RPMI8226 (cell line): ENCODE measurements around the gene FAM72D.
"Not testable (repeated sequence)": the region's sequence is repeated elsewhere in the genome, so short reads cannot be mapped to it uniquely, and the experiment has no call there.

Source experiments
- DNase-seq: peaks from one replicate; pipeline ENCODE4 v3.0.0-alpha.2; 2015

FAM72D gene

DNA sequence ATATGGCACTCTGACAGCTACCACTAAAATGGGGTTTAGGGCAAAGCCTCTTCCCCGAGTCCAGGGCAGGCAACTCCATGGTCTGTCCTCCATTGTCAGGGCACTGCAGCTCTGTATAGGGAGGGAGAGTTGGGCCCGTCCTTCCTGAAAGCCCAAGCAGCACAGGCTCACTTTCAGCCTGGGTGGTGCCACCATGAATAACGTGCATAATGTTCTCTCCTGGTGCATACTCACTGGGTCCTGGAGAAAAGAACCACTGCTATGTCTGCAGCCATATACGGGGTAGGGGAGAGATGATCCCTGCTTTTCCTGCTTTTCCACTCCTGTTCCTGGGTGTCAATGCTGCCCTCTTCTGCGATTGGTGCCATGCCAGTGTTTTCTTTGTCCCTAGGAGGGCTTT is 60.1 kb downstream of the FAM72D start:
- DNase-seq = not testable (repeated sequence)

DNA sequence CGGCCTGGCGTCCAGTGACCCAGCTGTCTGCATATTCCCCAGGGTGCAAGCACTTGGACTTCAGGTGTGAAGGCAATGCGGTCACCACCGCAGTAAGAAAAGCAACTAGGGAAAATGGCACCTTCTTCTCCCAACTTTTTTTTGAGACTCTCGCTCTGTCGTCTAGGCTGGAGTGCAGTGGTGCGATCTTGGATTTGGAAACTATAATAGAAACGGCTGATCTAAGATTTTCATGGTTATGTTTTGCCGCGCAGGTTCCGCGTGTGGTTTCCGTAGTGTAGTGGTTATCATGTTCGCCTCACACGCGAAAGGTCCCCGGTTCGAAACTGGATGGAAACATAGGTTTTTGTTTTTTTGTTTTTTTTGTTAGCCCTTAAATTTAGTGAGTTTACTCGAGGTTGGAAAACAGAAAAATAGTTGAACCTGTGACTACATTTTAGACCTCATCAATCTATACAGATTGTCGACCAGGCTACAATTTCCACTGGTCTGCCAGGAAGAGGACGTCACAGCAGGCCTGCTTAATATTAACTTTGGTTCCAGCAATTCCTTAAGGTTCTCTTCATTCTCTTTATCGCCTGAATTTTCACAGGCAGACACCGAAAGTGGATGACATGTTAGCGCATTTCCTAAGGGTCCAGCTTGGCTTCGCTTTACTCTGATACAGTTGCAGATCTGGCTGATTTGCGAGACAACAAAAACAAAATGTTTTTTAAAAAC is 61.3 kb downstream of the FAM72D start:
- DNase-seq = peak; percentile 73

DNA sequence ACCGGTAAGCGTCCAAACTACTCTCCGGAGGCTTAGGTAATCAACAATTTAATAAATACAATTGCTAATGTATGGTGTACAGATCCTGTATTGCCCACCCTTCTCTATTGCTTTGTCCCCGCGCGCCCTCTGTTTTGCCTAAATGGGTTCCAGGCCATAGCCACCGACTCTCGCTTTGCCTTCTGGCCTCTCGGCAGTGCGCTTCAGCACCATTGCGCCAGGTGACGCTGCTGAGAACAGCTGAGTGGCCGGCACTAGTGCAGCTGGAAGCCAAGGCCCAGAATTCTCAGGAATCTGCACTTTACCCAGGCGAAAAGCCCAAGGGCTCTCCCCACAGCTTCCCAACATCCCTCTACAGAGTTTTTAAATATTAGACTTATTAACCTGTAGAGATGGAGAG is 61.9 kb downstream of the FAM72D start:
- not testable (repeated sequence) for DNase-seq

DNA sequence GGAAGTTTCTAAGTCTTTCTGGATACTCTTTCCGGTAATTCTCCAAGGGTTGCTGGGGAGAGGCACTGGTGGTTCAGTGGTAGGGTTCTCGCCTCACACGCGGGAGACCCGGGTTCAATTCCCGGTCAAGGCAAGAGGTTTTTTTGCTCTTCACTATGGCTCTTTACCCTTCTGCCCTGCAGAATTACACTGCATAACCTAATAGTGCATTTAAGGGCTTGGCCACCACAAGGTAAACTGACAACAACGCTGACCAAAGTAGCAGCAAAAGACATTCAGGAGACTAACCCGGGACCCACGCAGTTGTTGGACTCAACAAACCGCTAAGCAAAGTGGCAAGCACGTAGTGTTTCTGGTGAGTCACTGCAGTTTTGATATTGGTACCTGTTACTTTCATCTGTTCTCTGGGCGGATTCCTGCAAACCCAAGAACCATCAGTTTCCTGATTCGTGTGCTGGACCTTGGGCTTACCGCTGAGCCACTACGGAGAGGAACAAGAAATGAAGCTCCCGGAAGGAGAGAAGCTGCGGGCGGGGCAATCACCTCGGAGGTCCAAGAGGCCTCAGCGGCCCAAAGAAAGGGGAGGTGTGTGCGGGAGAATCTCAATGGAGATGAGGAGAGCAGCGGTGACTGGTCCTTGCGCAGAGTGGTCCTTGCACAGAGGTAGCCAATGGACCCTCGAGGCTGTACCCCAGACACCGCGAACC is 65.4 kb downstream of the FAM72D start:
- not testable (repeated sequence) for DNase-seq
